Measurements from ENCODE around the gene NT5C. TPM values are rescaled to one million over a fixed set of nuclear protein-coding genes. Genes with fewer than 3 reads are reported as not detected.
"Not testable (repeated sequence)": the region's sequence is repeated elsewhere in the genome, so short reads cannot be mapped to it uniquely, and the experiment has no call there.

Gene NT5C
- total RNA-seq, 6 experiments from 2014 or later, result 10.5 to 35.1 (median 12.6) TPM

DNA sequence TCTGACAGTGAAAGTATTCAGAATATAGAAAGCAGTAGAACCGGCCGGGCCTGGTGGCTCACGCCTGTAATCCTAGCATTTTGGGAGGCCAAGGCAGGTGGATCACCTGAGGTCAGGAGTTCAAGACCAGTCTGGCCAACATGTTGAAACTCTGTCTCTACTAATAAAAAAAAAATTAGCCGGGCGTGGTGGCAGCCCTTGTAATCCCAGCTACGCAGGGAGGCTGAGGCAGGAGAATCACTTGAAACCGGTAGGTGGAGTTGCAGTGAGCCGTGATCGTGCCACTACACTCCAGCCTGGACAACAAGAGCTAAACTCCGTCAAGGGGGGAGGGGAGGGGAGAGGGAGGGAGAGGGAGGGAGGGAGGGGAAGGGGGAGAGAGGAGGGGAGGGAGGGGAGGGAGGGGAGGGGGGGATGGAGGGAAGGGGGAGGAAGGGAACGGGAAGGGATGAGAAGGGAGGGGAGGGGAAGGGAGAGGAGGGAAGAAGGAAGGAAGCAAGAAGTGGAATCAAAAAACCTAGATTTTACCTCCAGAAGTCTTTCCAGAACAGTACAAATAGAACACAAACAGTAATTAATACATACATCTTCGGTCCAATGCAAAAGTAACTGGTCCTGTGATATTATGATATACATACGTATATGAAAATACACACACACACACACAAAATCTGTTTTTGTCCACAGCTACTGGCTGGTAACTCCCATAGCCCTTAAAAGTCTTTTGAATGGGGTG, 10.9 kb upstream of the NT5C start:
- WGBS (ENCODE audit: insufficient coverage, low coverage, low lambda C conversion rate, missing lambda C conversion rate), result 91% methylated on average over 11 of the region's 13 CpGs
- peak in 1 of 3 donors; percentile 3 for DNase-seq
- TF ChIP-seq CTCF (IDR thresholded peaks at IDR 0.05), result no peak
- H3K9me3 ChIP-seq, result no peaks in the 10 kb centered on the region
- no peak overlapping the region for H3K27ac ChIP-seq
- intact Hi-C loops (cut with DNase I), result no loop called here
- H3K4me3 ChIP-seq, result no peak overlapping the region
- H3K4me1 ChIP-seq, result no peaks in the 10 kb centered on the region
- peaks cover 0 to 17% (median 5%) of the 10 kb centered on the region in 4 donors for H3K36me3 ChIP-seq
- no peaks in the 10 kb centered on the region for H3K27me3 ChIP-seq
- ATAC-seq, result no peak

GRCh38 chr17:75138519-75138918, 7.0 kb upstream of the NT5C start:
- intact Hi-C loops (cut with DNase I), result no loop called here
- Histone ChIP-seq H3K27me3 (no peaks in the 10 kb centered on the region), H3K9me3 (no peaks in the 10 kb centered on the region), H3K4me1 (no peaks in the 10 kb centered on the region), H3K36me3 (no peaks in the 10 kb centered on the region), H3K27ac (no peak overlapping the region), H3K4me3 (no peak overlapping the region)
- ATAC-seq (no peak), DNase-seq (no peak)
- WGBS (ENCODE audit: insufficient coverage, low coverage, low lambda C conversion rate, missing lambda C conversion rate), result 97% methylated on average over 4 of the region's 5 CpGs
- TF ChIP-seq CTCF (IDR thresholded peaks at IDR 0.05) (no peak), POLR2A (IDR thresholded peaks at IDR 0.05) (no peak)

DNA sequence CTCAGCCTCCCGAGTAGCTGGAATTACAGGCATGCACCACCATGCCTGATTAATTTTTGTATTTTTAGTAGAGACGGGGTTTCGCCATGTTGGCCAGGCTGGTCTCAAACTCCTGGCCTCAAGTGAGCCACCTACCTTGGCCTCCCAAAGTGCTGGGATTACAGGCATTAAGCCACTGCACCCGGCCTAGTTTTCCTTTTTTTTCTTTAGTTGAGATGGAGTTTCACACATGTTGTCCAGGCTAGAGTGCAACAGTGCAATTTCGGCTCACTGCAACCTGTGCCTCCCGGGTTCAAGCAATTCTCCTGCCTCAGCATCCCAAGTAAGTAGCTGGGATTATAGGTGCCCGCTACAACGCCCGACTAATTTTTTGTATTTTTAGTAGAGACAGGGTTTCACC, 6.2 kb upstream of the NT5C start:
- DNase-seq, result peak in 1 of 3 donors; percentile 7
- H3K9me3 ChIP-seq; H3K4me1 ChIP-seq; intact Hi-C loops (cut with DNase I); H3K4me3 ChIP-seq; ATAC-seq; H3K27ac ChIP-seq; H3K27me3 ChIP-seq; H3K36me3 ChIP-seq: not testable (repeated sequence)
- 100% methylated on average over 3 of the region's 9 CpGs for WGBS (ENCODE audit: insufficient coverage, low coverage, low lambda C conversion rate, missing lambda C conversion rate)

DNA sequence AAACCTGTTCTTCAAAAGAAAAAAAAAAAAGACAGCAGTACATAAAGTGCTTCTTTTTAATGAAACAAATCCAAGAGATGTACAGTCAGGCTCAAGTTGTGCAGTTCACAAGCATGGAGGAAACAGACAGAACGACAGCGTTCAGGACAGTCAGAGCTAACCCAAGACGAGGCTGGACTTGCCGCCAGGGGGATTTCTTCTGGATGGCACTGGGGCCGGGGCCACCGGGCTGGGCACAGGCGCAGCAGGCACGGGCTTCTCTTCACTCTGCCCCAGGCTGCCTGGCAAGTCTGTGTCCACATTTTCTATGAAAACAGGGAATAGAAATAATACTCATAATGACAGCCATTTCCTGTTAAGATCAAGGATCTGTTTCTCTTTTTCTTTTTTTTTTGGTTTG, 4.4 kb upstream of the NT5C start:
- 93% methylated on average over 8 of the region's 8 CpGs for WGBS (ENCODE audit: insufficient coverage, low coverage, low lambda C conversion rate, missing lambda C conversion rate)
- intact Hi-C loops (cut with DNase I), result no loop called here
- H3K4me3 ChIP-seq, result no peak overlapping the region
- no peak overlapping the region for H3K27ac ChIP-seq
- H3K9me3 ChIP-seq, result no peaks in the 10 kb centered on the region
- ATAC-seq (no peak), DNase-seq (no peak)
- no peaks in the 10 kb centered on the region for H3K4me1 ChIP-seq
- H3K36me3 ChIP-seq, result no peaks in the 10 kb centered on the region
- TF ChIP-seq CTCF (IDR thresholded peaks at IDR 0.05) (no peak), POLR2A (IDR thresholded peaks at IDR 0.05) (no peak)
- H3K27me3 ChIP-seq, result no peaks in the 10 kb centered on the region

DNA sequence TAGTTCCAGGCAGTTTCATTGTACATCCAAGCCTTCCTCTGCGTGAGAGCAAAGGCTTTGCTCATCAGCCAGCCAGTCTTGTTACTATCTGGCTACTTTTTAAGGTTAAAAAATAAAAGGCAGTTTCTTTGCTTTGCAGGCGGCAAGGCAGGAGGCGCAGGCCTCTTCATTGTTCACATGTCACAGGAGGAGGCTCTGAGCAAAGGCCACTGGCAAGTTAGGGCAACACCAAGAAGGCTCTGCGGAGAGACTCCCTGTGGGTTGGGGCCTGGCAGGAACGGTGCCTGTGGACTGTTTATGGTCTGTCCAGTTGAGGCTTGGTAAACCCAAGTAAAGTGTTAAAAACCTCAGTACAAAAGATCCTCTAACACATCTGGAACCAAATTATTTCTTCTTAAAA, 3.9 kb upstream of the NT5C start:
- H3K27me3 ChIP-seq, result no peaks in the 10 kb centered on the region
- H3K4me3 ChIP-seq, result no peak overlapping the region
- TF ChIP-seq CTCF (IDR thresholded peaks at IDR 0.05), result no peak
- TF ChIP-seq POLR2A (IDR thresholded peaks at IDR 0.05), result no peak
- no peaks in the 10 kb centered on the region for H3K9me3 ChIP-seq
- ATAC-seq, result no peak
- no peak for DNase-seq
- H3K4me1 ChIP-seq, result peaks cover 0 to 5% (median 0%) of the 10 kb centered on the region in 4 donors
- intact Hi-C loops (cut with DNase I), result no loop called here
- H3K36me3 ChIP-seq, result no peaks in the 10 kb centered on the region
- no peak overlapping the region for H3K27ac ChIP-seq
- WGBS (ENCODE audit: insufficient coverage, low coverage, low lambda C conversion rate, missing lambda C conversion rate), result 90% methylated on average over 3 of the region's 5 CpGs

- ATAC-seq; DNase-seq; H3K4me1 ChIP-seq; H3K4me3 ChIP-seq; H3K9me3 ChIP-seq; H3K27me3 ChIP-seq; H3K36me3 ChIP-seq; intact Hi-C loops (cut with DNase I); H3K27ac ChIP-seq: not testable (repeated sequence)
- WGBS (ENCODE audit: insufficient coverage, low coverage, low lambda C conversion rate, missing lambda C conversion rate), result 83% methylated on average over 5 of the region's 14 CpGs
Measured at GRCh38 chr17:75133607-75134347, 2.2 kb upstream of the NT5C start.

Data from right lobe of liver (tissue), 6 donors.